CD4-positive, alpha-beta T cell treated with Interleukin-4 for 1 hour (primary cell): ENCODE measurements around the gene WSB1.

Source experiments
- DNase-seq, 2 donors: peaks; one replicate each; pipeline ENCODE4 v3.0.0-alpha.2; 2020 to 2022

Gene WSB1

DNA sequence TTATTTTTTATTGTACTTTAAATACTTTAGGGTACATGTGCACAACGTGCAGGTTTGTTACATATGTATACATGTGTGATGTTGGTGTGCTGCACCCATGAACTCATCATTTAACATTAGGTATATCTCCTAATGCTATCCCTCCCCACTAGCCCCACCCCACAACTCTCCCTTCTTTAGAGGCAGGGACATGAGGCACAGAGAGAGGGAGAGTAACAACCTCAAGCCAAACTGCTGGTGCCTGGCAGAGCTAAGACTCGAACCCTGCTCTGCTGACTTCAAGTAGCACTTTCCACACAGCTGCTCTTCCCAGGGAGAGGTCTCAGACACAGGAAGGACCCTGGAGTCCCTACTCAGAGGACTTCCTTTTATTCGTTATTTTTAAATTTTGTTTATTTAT lies 69.4 kb downstream of the WSB1 start:
- DNase-seq, result no peak
